GM12878 (cell line): ENCODE measurements around the gene MGAT3. TPM values are rescaled to one million over a fixed set of nuclear protein-coding genes. Genes with fewer than 3 reads are reported as not detected.

Experiments
- BACH1 ChIP-seq: fragments of 450-650 bp; IDR thresholded peaks from 2 replicates; pipeline ENCODE4 v1.6.1; 2017; ENCODE audit warnings: mild to moderate bottlenecking, borderline replicate concordance
- HDAC2 ChIP-seq: fragments of 200-600 bp; sonication (generic); IDR thresholded peaks from 2 replicates; pipeline ENCODE4 v1.6.1; 2017
- IKZF2 ChIP-seq, 2 experiments: fragments of 450-650 bp; IDR thresholded peaks; 2 replicates each; pipeline ENCODE4 v1.6.1; 2017; ENCODE audit warnings: mild to moderate bottlenecking in 2 of 2, moderate library complexity in 2 of 2
- JUNB ChIP-seq: IDR thresholded peaks from 2 replicates; pipeline ENCODE4 v1.6.1; 2016; ENCODE audit warnings: antibody characterized with exemption, mild to moderate bottlenecking
- MEF2B ChIP-seq: fragments of 450-650 bp; IDR thresholded peaks from 2 replicates; pipeline ENCODE4 v1.6.1; 2018; ENCODE audit warnings: mild to moderate bottlenecking, moderate library complexity; ENCODE audit not compliant: partially characterized antibody, poor library complexity, severe bottlenecking
- NFYA ChIP-seq: IDR thresholded peaks from 2 replicates; pipeline ENCODE4 v1.6.1; 2011; ENCODE audit warnings: low read depth, mild to moderate bottlenecking, low read length, improper control_type of control experiment, borderline replicate concordance
- NR2F1 ChIP-seq: fragments of 450-650 bp; conservative IDR thresholded peaks from 2 replicates; pipeline ENCODE4 v1.6.1; 2017; ENCODE audit warnings: mild to moderate bottlenecking
- PML ChIP-seq: IDR thresholded peaks from 2 replicates; pipeline ENCODE4 v1.6.1; 2012; ENCODE audit warnings: low read length, inconsistent platforms
- POLR2A ChIP-seq: IDR thresholded peaks from 2 replicates; pipeline ENCODE4 v1.6.1; 2011; ENCODE audit warnings: low read depth, mild to moderate bottlenecking, low read length
- SIX5 ChIP-seq: IDR thresholded peaks from 2 replicates; pipeline ENCODE4 v1.6.1; 2011; ENCODE audit warnings: mild to moderate bottlenecking, low read depth, low read length, moderate library complexity; ENCODE audit not compliant: severe bottlenecking
- SMC3 ChIP-seq: IDR thresholded peaks from 2 replicates; pipeline ENCODE4 v1.6.1; 2011; ENCODE audit warnings: low read length, improper control_type of control experiment, borderline replicate concordance
- TCF12 ChIP-seq: IDR thresholded peaks from 2 replicates; pipeline ENCODE4 v1.6.1; 2011; ENCODE audit warnings: low read depth, mild to moderate bottlenecking, low read length
- TCF3 ChIP-seq: IDR thresholded peaks from 2 replicates; pipeline ENCODE4 v1.6.1; 2012; ENCODE audit warnings: low read depth, mild to moderate bottlenecking, low read length, borderline replicate concordance; ENCODE audit not compliant: insufficient read depth
- ZNF274 ChIP-seq: IDR thresholded peaks from one replicate; pipeline ENCODE4 v1.8.0; 2011; ENCODE audit not compliant: insufficient read length, insufficient read depth
- polyA plus RNA-seq, 11 experiments: library from polyadenylated mRNA; depleted of rRNA in 4 of 11; unstranded in 6 of 11; stranded (reverse) in 5 of 11; fragments of >200 nt; fragmentation: Nextera tagmentation in 4 of 11; fragmentation: Illumina TruSeq in 1 of 11; extraction: Ambion mirVana in 4 of 11; extraction: Trizol in 1 of 11; gene quantifications; 1 replicate in 1 of 11; 2 replicates in 10 of 11; pipeline versions ENCODE4 v1.2.1 to v1.2.3, GENCODE V29; 2011 to 2016; ENCODE audit warnings: inconsistent platforms in 2 of 11, missing spikeins in 2 of 11, low read depth in 1 of 11
- total RNA-seq, 4 experiments: library from RNA; depleted of rRNA in 3 of 4; stranded (reverse); fragments of >200 nt in 3 of 4; fragmentation: Illumina TruSeq in 1 of 4; extraction: Trizol in 1 of 4; gene quantifications; 2 replicates each; pipeline versions ENCODE4 v1.2.1 to v1.2.3, GENCODE V29; 2013 to 2021
- TF ChIP-seq, protein P1 (sequence below): fragments of 150-350 bp; IDR thresholded peaks from 2 replicates; pipeline ENCODE4 v1.6.1; 2016; ENCODE audit warnings: low read depth, low read length
- TF ChIP-seq, protein P2 (sequence below): IDR thresholded peaks from 2 replicates; pipeline ENCODE4 v1.6.1; 2012; ENCODE audit warnings: low read depth, low read length, improper control_type of control experiment
- TF ChIP-seq, protein P3 (sequence below): IDR thresholded peaks from 2 replicates; pipeline ENCODE4 v1.6.1; 2011; ENCODE audit warnings: low read depth, mild to moderate bottlenecking, low read length, moderate library complexity, borderline replicate concordance; ENCODE audit errors: extremely low read depth
- TF ChIP-seq, protein P4 (sequence below): IDR thresholded peaks from 2 replicates; pipeline ENCODE4 v1.6.1; 2011; ENCODE audit warnings: borderline replicate concordance, low read depth, mild to moderate bottlenecking, moderate library complexity, mixed read lengths, low read length; ENCODE audit not compliant: insufficient read depth; ENCODE audit errors: extremely low read length
- TF ChIP-seq, protein P5 (sequence below), 3 experiments: IDR thresholded peaks in 2 of 3; conservative IDR thresholded peaks in 1 of 3; 2 replicates each; pipeline ENCODE4 v1.5.1; 2011; ENCODE audit warnings: low read depth in 3 of 3, low read length in 3 of 3, mild to moderate bottlenecking in 3 of 3, control low read depth in 2 of 3, moderate library complexity in 2 of 3, inconsistent platforms in 1 of 3, mixed read lengths in 1 of 3; ENCODE audit not compliant: control insufficient read depth in 2 of 3, insufficient read depth in 1 of 3; ENCODE audit errors: extremely low read depth in 1 of 3
- TF ChIP-seq, protein P6 (sequence below): fragments of 450-650 bp; conservative IDR thresholded peaks from 2 replicates; pipeline ENCODE4 v1.6.1; 2017; ENCODE audit warnings: mild to moderate bottlenecking, moderate library complexity

Gene MGAT3
- total and polyA plus RNA-seq, 10 of the 15 experiments (the other 5 are each of a cell fraction or from before 2014, with no cell fraction given), result 0.32 to 40.2 (median 11.9) TPM

DNA sequence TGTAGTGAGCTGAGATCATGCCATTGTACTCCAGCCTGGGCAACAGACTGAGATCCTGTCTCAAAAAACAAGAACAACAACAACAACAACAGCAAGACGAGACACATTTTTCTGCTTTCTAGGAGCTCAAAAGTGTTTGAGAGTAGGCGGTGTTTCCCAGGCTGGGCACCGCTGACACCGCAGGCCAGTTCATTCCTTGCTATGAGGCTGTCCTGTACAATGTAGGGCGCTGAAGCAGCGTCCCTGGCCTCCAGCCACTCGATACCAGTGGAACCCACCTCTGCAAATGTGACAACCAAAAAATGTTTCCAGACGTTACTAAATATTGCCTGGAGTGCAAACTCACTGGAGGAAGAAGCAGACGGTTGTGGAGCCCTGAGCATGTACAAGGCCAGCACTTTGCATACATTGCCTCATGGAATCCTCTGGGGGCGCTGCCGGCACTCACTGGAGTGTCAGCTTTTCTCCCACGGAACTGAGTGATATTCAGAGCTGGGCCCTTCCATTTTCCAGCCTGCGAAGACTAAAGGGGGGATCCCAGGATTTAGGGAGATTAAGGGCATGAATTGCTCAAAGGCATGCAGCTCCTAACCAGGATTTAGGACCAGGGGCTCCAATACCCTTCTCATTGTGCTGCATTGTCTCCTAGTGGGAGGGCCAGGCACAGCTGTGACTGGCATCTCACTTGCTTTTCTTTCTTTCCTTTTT lies 39.5 kb downstream of the MGAT3 start (continued):
- TF ChIP-seq BACH1 (no peak), SIX5 (no peak), PML (no peak), POLR2A (no peak), SMC3 (peak; percentile 27; the same call in 1 of the 2 replicates), TCF12 (no peak), MEF2B (no peak), IKZF2 (IDR thresholded peaks at IDR 0.05) (0 out of 4 replicates have a peak, but pooled peaks of 1 of the 2 experiments have one; percentile 22), TCF3 (no peak), NFYA (no peak), NR2F1 (no peak), JUNB (no peak), ZNF274 (no peak), HDAC2 (no peak)
- TF ChIP-seq, protein P1, sequence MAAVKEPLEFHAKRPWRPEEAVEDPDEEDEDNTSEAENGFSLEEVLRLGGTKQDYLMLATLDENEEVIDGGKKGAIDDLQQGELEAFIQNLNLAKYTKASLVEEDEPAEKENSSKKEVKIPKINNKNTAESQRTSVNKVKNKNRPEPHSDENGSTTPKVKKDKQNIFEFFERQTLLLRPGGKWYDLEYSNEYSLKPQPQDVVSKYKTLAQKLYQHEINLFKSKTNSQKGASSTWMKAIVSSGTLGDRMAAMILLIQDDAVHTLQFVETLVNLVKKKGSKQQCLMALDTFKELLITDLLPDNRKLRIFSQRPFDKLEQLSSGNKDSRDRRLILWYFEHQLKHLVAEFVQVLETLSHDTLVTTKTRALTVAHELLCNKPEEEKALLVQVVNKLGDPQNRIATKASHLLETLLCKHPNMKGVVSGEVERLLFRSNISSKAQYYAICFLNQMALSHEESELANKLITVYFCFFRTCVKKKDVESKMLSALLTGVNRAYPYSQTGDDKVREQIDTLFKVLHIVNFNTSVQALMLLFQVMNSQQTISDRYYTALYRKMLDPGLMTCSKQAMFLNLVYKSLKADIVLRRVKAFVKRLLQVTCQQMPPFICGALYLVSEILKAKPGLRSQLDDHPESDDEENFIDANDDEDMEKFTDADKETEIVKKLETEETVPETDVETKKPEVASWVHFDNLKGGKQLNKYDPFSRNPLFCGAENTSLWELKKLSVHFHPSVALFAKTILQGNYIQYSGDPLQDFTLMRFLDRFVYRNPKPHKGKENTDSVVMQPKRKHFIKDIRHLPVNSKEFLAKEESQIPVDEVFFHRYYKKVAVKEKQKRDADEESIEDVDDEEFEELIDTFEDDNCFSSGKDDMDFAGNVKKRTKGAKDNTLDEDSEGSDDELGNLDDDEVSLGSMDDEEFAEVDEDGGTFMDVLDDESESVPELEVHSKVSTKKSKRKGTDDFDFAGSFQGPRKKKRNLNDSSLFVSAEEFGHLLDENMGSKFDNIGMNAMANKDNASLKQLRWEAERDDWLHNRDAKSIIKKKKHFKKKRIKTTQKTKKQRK, result no peak
- TF ChIP-seq, protein P2, sequence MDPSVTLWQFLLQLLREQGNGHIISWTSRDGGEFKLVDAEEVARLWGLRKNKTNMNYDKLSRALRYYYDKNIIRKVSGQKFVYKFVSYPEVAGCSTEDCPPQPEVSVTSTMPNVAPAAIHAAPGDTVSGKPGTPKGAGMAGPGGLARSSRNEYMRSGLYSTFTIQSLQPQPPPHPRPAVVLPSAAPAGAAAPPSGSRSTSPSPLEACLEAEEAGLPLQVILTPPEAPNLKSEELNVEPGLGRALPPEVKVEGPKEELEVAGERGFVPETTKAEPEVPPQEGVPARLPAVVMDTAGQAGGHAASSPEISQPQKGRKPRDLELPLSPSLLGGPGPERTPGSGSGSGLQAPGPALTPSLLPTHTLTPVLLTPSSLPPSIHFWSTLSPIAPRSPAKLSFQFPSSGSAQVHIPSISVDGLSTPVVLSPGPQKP, result no peak
- TF ChIP-seq, protein P3, sequence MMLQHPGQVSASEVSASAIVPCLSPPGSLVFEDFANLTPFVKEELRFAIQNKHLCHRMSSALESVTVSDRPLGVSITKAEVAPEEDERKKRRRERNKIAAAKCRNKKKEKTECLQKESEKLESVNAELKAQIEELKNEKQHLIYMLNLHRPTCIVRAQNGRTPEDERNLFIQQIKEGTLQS, result no peak
- TF ChIP-seq, protein P4, sequence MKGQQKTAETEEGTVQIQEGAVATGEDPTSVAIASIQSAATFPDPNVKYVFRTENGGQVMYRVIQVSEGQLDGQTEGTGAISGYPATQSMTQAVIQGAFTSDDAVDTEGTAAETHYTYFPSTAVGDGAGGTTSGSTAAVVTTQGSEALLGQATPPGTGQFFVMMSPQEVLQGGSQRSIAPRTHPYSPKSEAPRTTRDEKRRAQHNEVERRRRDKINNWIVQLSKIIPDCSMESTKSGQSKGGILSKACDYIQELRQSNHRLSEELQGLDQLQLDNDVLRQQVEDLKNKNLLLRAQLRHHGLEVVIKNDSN, result no peak
- TF ChIP-seq, protein P5, sequence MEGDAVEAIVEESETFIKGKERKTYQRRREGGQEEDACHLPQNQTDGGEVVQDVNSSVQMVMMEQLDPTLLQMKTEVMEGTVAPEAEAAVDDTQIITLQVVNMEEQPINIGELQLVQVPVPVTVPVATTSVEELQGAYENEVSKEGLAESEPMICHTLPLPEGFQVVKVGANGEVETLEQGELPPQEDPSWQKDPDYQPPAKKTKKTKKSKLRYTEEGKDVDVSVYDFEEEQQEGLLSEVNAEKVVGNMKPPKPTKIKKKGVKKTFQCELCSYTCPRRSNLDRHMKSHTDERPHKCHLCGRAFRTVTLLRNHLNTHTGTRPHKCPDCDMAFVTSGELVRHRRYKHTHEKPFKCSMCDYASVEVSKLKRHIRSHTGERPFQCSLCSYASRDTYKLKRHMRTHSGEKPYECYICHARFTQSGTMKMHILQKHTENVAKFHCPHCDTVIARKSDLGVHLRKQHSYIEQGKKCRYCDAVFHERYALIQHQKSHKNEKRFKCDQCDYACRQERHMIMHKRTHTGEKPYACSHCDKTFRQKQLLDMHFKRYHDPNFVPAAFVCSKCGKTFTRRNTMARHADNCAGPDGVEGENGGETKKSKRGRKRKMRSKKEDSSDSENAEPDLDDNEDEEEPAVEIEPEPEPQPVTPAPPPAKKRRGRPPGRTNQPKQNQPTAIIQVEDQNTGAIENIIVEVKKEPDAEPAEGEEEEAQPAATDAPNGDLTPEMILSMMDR (IDR thresholded peaks at IDR 0.05 in 2 of 3, conservative IDR thresholded peaks at IDR 0.05 in 1 of 3; ENCODE audit: control insufficient read depth in 2 of 3, extremely low read depth in 1 of 3, insufficient read depth in 1 of 3, low read depth in 3 of 3, low read length in 3 of 3), result peak; percentile 68 to 86 (median 82)
- TF ChIP-seq, protein P6, sequence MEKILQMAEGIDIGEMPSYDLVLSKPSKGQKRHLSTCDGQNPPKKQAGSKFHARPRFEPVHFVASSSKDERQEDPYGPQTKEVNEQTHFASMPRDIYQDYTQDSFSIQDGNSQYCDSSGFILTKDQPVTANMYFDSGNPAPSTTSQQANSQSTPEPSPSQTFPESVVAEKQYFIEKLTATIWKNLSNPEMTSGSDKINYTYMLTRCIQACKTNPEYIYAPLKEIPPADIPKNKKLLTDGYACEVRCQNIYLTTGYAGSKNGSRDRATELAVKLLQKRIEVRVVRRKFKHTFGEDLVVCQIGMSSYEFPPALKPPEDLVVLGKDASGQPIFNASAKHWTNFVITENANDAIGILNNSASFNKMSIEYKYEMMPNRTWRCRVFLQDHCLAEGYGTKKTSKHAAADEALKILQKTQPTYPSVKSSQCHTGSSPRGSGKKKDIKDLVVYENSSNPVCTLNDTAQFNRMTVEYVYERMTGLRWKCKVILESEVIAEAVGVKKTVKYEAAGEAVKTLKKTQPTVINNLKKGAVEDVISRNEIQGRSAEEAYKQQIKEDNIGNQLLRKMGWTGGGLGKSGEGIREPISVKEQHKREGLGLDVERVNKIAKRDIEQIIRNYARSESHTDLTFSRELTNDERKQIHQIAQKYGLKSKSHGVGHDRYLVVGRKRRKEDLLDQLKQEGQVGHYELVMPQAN, result no peak
